Neural crest cell (in vitro differentiated cells): ENCODE data around the gene IDH3B. TPM values are rescaled to one million over a fixed set of nuclear protein-coding genes. Genes with fewer than 3 reads are reported as not detected.

Experiments used
- DNase-seq: peaks from one replicate; pipeline ENCODE4 v3.0.0; 2021; ENCODE audit warnings: low read depth, mixed read lengths, low spot score
- H3K27ac Mint-ChIP-seq: one replicate; pipeline ENCODE4 v1.8.0; 2021; ENCODE audit warnings: mild to moderate bottlenecking, mixed read lengths; ENCODE audit not compliant: unreplicated experiment
- H3K27me3 Mint-ChIP-seq: 2 replicates; pipeline ENCODE4 v1.8.0; 2021; ENCODE audit warnings: low read depth, mild to moderate bottlenecking, mixed read lengths
- H3K36me3 Mint-ChIP-seq: 2 replicates; pipeline ENCODE4 v1.8.0; 2021; ENCODE audit warnings: low read depth, mild to moderate bottlenecking, mixed read lengths
- H3K4me1 Mint-ChIP-seq: 2 replicates; pipeline ENCODE4 v1.8.0; 2021; ENCODE audit warnings: mixed read lengths
- H3K4me3 Mint-ChIP-seq: one replicate; pipeline ENCODE4 v1.8.0; 2021; ENCODE audit warnings: mild to moderate bottlenecking, mixed read lengths
- H3K9me3 Mint-ChIP-seq: 2 replicates; pipeline ENCODE4 v1.8.0; 2021; ENCODE audit warnings: mixed read lengths
- total RNA-seq: library from RNA; stranded (reverse); gene quantifications from 2 replicates; pipeline ENCODE4 v1.2.1, GENCODE V29; 2021
- TF ChIP-seq, protein P1 (sequence below): fragments of 200-600 bp; sonication (generic); conservative IDR thresholded peaks from 2 replicates; pipeline ENCODE4 v1.5.0; 2021; ENCODE audit warnings: antibody characterized with exemption, mild to moderate bottlenecking

IDH3B gene
- total RNA-seq, 1 donor from 2014 or later = 100 TPM

DNA sequence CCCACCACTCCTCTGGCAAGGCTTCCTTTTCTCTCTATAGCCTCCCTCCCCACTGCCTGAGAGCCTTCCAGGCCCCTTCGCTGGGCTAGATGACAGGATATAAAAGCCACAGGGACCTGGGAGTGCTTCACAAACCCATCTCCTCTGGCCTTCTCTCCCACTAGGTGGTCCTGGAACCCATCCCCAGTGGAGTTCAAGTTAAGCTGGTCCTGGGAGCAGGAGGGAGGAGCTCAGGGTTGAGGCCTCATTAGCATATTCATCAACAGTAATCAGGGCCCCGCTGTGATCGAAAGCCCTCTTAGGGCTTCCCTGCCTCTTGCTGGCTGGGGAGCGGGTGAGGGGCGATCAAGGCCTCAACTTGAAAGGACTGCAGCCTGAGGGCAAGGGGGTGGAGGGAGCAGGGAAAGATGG is 37.7 kb upstream of the IDH3B start:
- Mint-ChIP-seq H3K4me3 (no peak overlapping the region), H3K4me1 (peaks cover 4% of the 10 kb centered on the region), H3K27ac (no peak overlapping the region), H3K9me3 (no peaks in the 10 kb centered on the region), H3K27me3 (peaks cover 46% of the 10 kb centered on the region), H3K36me3 (no peaks in the 10 kb centered on the region)
- TF ChIP-seq, protein P1, sequence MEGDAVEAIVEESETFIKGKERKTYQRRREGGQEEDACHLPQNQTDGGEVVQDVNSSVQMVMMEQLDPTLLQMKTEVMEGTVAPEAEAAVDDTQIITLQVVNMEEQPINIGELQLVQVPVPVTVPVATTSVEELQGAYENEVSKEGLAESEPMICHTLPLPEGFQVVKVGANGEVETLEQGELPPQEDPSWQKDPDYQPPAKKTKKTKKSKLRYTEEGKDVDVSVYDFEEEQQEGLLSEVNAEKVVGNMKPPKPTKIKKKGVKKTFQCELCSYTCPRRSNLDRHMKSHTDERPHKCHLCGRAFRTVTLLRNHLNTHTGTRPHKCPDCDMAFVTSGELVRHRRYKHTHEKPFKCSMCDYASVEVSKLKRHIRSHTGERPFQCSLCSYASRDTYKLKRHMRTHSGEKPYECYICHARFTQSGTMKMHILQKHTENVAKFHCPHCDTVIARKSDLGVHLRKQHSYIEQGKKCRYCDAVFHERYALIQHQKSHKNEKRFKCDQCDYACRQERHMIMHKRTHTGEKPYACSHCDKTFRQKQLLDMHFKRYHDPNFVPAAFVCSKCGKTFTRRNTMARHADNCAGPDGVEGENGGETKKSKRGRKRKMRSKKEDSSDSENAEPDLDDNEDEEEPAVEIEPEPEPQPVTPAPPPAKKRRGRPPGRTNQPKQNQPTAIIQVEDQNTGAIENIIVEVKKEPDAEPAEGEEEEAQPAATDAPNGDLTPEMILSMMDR = no peak
- DNase-seq = no peak

DNA sequence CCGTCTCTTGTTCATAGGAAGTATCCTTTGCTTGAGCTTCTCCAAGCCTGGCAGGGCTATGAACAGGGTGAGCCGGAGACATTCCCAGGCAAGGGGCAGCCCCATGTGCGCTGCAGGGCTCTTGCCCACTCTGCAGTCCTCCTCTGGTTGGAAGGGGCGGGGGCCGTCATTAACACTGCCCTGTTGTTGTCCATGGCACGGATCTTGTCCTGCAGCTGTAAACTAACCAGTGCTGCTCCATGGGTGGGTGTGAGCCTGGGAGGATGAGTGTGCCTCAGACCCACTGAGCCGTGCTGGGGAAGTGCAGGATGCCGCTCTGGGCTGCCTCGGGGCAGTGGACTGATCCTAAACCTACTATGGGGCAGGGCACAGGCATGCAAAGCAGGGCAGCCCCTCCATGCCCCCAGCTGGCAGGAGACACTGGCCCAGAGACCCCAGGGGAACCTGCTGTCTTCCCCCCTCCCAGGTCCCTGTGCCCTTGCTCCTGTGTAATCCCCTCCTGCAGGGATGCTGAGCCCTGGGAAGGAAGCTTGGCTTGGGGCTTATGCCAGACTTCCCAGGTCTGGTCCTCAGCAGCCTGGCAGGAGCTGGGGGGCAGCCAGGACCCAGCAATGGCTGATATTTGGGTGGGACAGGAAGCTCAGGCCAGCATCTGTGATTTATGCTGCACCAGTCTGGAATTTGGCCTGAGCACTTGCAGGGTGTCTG is 37.1 kb upstream of the IDH3B start:
- H3K4me3 Mint-ChIP-seq = no peak overlapping the region

DNA sequence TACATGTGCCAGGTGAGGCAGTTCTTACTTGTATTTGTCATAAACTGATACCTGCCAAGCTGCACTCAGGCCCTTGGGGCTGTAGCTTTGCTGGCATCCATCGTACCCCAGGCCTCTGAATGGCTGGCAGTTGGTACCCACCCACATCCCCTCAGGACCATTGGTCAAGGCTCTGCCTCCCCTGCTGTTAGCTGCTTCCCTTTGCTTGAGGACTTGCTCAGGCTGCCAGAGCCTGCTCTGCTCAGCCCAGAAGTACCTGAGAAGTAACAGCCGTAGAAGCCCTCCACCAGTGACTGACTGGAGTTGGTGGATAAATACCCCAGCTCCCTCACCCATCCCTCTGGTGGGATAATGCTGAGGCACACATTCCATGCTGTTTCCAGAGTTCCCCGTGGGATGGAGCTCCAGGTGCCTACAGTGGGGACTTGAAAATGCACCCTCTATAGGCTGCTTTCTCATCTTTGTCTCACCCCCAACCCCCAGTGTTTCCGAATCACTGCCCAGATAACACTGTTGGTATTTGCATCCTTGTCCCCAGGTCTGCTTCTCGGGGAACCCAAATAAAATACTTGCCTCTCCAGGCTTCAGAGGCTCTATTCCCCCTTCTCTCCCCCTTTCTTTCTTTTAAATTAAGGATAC is 35.9 kb upstream of the IDH3B start:
- Mint-ChIP-seq H3K27me3 (peaks cover 59% of the 10 kb centered on the region), H3K4me3 (no peak overlapping the region), H3K36me3 (peaks cover 1% of the 10 kb centered on the region), H3K27ac (no peak overlapping the region), H3K9me3 (no peaks in the 10 kb centered on the region), H3K4me1 (peaks cover 7% of the 10 kb centered on the region)
- no peak for DNase-seq
- TF ChIP-seq, protein P1 = no peak

More for the DNA sequence above, 37.1 kb upstream of the IDH3B start:
- H3K9me3 Mint-ChIP-seq = no peaks in the 10 kb centered on the region
- peaks cover 50% of the 10 kb centered on the region for H3K27me3 Mint-ChIP-seq
- DNase-seq = no peak
- H3K4me1 Mint-ChIP-seq = peaks cover 4% of the 10 kb centered on the region
- TF ChIP-seq, protein P1 = no peak
- H3K27ac Mint-ChIP-seq = no peak overlapping the region
- H3K36me3 Mint-ChIP-seq = no peaks in the 10 kb centered on the region

DNA sequence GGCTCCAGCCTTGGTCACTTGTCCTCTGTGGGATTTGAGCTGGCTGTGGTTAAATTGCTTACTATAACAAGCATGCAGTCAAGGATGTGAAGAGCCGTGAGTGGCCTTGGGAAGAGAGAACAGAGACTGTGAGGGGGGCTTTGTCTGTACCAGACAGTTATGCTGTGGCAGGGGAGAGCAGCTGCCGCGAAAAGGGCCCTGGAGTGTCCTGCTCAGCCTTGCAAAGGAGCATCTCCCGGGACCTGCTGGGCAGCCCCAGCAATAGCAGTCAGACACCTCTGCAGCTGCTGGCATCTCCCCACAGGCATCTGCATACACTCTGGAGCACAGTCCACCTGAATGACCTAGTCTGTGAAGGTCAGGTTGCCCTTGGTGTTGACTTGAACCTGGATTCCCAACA is 34.9 kb upstream of the IDH3B start:
- Mint-ChIP-seq H3K4me1 (peaks cover 11% of the 10 kb centered on the region), H3K27ac (no peak overlapping the region), H3K27me3 (peaks cover 65% of the 10 kb centered on the region), H3K4me3 (no peak overlapping the region), H3K9me3 (no peaks in the 10 kb centered on the region), H3K36me3 (peaks cover 3% of the 10 kb centered on the region)
- no peak for DNase-seq
- TF ChIP-seq, protein P1 = no peak

GRCh38 chr20:2698186-2698817 is 34.3 kb upstream of the IDH3B start:
- H3K27ac Mint-ChIP-seq = no peak overlapping the region
- H3K27me3 Mint-ChIP-seq = peaks cover 66% of the 10 kb centered on the region
- DNase-seq = no peak

More at GRCh38 chr20:2698186-2698817, 34.3 kb upstream of the IDH3B start:
- Mint-ChIP-seq H3K9me3 (no peaks in the 10 kb centered on the region), H3K4me3 (no peak overlapping the region), H3K4me1 (peaks cover 11% of the 10 kb centered on the region), H3K36me3 (peaks cover 3% of the 10 kb centered on the region)
- TF ChIP-seq, protein P1 = no peak
